22Rv1 (cell line): Measurements from ENCODE around the gene RNF166.

Source experiments
- ZFX ChIP-seq: fragments of 450-650 bp; IDR thresholded peaks from 2 replicates; pipeline ENCODE4 v1.6.1; 2017; ENCODE audit warnings: antibody characterized with exemption, borderline replicate concordance
- TF ChIP-seq, protein P1 (sequence below): fragments of 450-650 bp; IDR thresholded peaks from 2 replicates; pipeline ENCODE4 v1.5.1; 2017; ENCODE audit warnings: mild to moderate bottlenecking

DNA sequence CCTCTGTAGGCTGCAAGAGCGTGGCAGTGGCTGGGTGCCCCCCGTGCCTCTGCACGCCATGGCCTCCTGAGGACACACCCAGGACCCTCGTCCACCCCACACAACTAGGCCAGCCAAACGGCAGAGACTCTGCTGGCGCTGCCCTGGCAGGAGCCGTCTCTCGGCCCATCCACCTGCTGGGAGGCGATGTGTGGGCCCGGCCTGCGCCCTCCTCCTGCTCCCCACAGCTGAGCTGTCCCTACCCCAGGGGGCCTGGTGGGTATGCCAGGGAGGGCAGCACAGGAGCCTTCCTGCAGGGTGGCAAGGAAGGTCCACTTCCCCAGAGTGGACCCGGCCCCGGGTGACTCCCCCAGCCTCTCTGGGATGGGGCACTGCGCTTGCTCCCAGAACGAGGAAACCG lies 7.0 kb downstream of the RNF166 start:
- TF ChIP-seq, protein P1, sequence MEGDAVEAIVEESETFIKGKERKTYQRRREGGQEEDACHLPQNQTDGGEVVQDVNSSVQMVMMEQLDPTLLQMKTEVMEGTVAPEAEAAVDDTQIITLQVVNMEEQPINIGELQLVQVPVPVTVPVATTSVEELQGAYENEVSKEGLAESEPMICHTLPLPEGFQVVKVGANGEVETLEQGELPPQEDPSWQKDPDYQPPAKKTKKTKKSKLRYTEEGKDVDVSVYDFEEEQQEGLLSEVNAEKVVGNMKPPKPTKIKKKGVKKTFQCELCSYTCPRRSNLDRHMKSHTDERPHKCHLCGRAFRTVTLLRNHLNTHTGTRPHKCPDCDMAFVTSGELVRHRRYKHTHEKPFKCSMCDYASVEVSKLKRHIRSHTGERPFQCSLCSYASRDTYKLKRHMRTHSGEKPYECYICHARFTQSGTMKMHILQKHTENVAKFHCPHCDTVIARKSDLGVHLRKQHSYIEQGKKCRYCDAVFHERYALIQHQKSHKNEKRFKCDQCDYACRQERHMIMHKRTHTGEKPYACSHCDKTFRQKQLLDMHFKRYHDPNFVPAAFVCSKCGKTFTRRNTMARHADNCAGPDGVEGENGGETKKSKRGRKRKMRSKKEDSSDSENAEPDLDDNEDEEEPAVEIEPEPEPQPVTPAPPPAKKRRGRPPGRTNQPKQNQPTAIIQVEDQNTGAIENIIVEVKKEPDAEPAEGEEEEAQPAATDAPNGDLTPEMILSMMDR: no peak
- no peak for TF ChIP-seq ZFX
